GM19372 (cell line): ENCODE data around the gene PLA2G6.
"Not testable (repeated sequence)": the region's sequence is repeated elsewhere in the genome, so short reads cannot be mapped to it uniquely, and the experiment has no call there.

Experiments used
- ATAC-seq: cut with Tn5 transposase; IDR thresholded peaks from one replicate; pipeline ENCODE4 v1.9.1; 2021; ENCODE audit warnings: mild to moderate bottlenecking, low read depth, moderate library complexity; ENCODE audit not compliant: unreplicated experiment

PLA2G6 gene

GRCh38 chr22:38136607-38137006 is 45.0 kb downstream of the PLA2G6 start:
- no peak for ATAC-seq

- no peak for ATAC-seq
These were observed 46.4 kb downstream of the PLA2G6 start for GRCh38 chr22:38135133-38135706.

- no peak for ATAC-seq
These were observed 48.3 kb downstream of the PLA2G6 start for GRCh38 chr22:38133331-38133730.

- no peak for ATAC-seq
These were observed 48.8 kb downstream of the PLA2G6 start for GRCh38 chr22:38132794-38133193.

- ATAC-seq: no peak
These were observed 49.5 kb downstream of the PLA2G6 start for GRCh38 chr22:38132136-38132535.

- ATAC-seq: no peak
These were observed 50.2 kb downstream of the PLA2G6 start for GRCh38 chr22:38131399-38131798.

- no peak for ATAC-seq
These were observed 51.8 kb downstream of the PLA2G6 start for GRCh38 chr22:38129856-38130255.

GRCh38 chr22:38129021-38129420 is 52.6 kb downstream of the PLA2G6 start:
- ATAC-seq: no peak

GRCh38 chr22:38127869-38128268 is 53.8 kb downstream of the PLA2G6 start:
- no peak for ATAC-seq

- ATAC-seq: no peak
These were observed 54.5 kb downstream of the PLA2G6 start for GRCh38 chr22:38126928-38127668.

GRCh38 chr22:38125751-38126201 is 55.9 kb downstream of the PLA2G6 start:
- ATAC-seq: no peak

- ATAC-seq: no peak
These were observed 56.5 kb downstream of the PLA2G6 start for GRCh38 chr22:38125038-38125610.

- ATAC-seq: no peak
These were observed 57.2 kb downstream of the PLA2G6 start for GRCh38 chr22:38124236-38124974.

- ATAC-seq: no peak
These were observed 59.0 kb downstream of the PLA2G6 start for GRCh38 chr22:38122616-38123015.

- ATAC-seq: no peak
These were observed 61.1 kb downstream of the PLA2G6 start for GRCh38 chr22:38120359-38121110.

- not testable (repeated sequence) for ATAC-seq
These were observed 62.9 kb downstream of the PLA2G6 start for GRCh38 chr22:38118747-38119146.

- no peak for ATAC-seq
These were observed 63.4 kb downstream of the PLA2G6 start for GRCh38 chr22:38118182-38118581.

- ATAC-seq: not testable (repeated sequence)
These were observed 64.1 kb downstream of the PLA2G6 start for GRCh38 chr22:38117556-38117955.

GRCh38 chr22:38115423-38116205 is 66.0 kb downstream of the PLA2G6 start:
- ATAC-seq: no peak
